Activated CD4-positive, alpha-beta memory T cell treated with anti-CD3 and anti-CD28 coated beads for 36 hours (primary cell): ENCODE results near the gene AP4B1. TPM values are rescaled to one million over a fixed set of nuclear protein-coding genes. Genes with fewer than 3 reads are reported as not detected.

Source experiments
- CTCF ChIA-PET: fragments of 350-600 bp; sonication (Branson Sonifier 250); formaldehyde crosslinking; loops from one replicate; lab custom pipeline; 2021; ENCODE audit warnings: antibody characterized with exemption, inconsistent platforms; lab: Charles Lee
- POLR2A ChIA-PET: fragments of 350-600 bp; sonication (Branson Sonifier 250); formaldehyde crosslinking; loops from one replicate; lab custom pipeline; 2021; ENCODE audit warnings: antibody characterized with exemption; lab: Charles Lee
- DNase-seq: peaks from one replicate; pipeline ENCODE4 v3.0.0-alpha.2; 2020
- H3K27ac Mint-ChIP-seq: one replicate; pipeline ENCODE4 v1.8.0; 2021; ENCODE audit warnings: mixed read lengths
- H3K27me3 Mint-ChIP-seq: one replicate; pipeline ENCODE4 v1.8.0; 2021; ENCODE audit warnings: mixed read lengths
- H3K36me3 Mint-ChIP-seq: one replicate; pipeline ENCODE4 v1.8.0; 2021; ENCODE audit warnings: mixed read lengths
- H3K4me1 Mint-ChIP-seq: one replicate; pipeline ENCODE4 v1.8.0; 2021; ENCODE audit warnings: low read depth, mixed read lengths
- H3K4me3 Mint-ChIP-seq: one replicate; pipeline ENCODE4 v1.8.0; 2021; ENCODE audit warnings: mild to moderate bottlenecking, mixed read lengths
- H3K9me3 Mint-ChIP-seq: one replicate; pipeline ENCODE4 v1.8.0; 2021; ENCODE audit warnings: mixed read lengths
- intact Hi-C: fragments of 100-400 bp; cut with micrococcal nuclease; formaldehyde crosslinking; loops from one replicate; pipeline ENCODE4 v1.15.1; 2023
- total RNA-seq, 2 experiments: library from RNA; stranded (reverse); gene quantifications; one replicate each; pipeline ENCODE4 v1.2.3, GENCODE V29; 2021

Gene AP4B1
- total RNA-seq, 2 experiments from 2014 or later = 41.4 to 42.2 TPM

DNA sequence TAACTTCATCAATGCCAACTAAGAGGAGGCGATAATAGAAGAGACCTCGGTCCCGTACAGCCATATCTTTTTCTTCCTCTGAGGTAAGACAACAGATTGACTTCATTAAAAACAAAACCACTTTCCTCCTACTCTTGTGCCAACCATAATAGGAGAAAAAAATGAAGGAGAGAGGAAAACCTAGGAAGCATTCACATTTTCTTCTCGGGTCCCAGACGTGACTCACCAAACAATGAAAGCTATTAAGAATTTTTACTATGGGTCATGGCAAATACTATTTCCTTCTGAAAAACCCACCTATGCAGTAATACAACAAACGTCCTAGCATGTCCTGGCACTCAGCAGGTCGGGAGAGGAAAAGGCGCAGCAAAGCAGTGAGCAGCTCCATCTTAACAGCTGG lies 8.6 kb downstream of the AP4B1 start:
- Mint-ChIP-seq H3K9me3 (no peaks in the 10 kb centered on the region), H3K27ac (no peak overlapping the region), H3K27me3 (no peaks in the 10 kb centered on the region), H3K36me3 (peaks cover 44% of the 10 kb centered on the region), H3K4me3 (no peak overlapping the region), H3K4me1 (peaks cover 19% of the 10 kb centered on the region)
- CTCF ChIA-PET = interaction anchor here (0.8 to 1.0 kb wide), 2 partner anchors 14 to 60 kb away, joined by 3 read pairs; no protein-coding TSS in a partner anchor
- intact Hi-C loops = no loop called here
- POLR2A ChIA-PET = no interaction called here
- no peak for DNase-seq

DNA sequence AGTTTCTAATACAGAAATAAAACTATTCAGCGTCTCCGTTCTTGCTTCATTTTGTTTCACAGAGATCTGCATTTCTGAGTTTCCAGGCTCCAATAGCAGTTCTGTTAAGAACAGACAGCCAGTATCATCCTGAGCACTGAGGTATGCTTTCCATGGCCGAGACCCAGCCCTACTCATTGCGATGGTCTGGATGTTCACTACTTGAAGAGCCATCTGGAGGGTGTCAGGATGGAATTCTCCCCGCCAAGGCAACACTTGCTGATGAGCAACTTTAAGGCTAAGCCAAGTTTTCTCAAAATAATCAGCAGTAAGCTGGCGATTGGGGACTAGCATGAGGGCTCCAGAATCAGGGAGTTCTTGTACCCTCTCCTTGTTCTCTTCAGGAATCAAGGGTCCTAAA lies 9.5 kb downstream of the AP4B1 start:
- POLR2A ChIA-PET = no interaction called here
- intact Hi-C loops = no loop called here
- DNase-seq = no peak
- Mint-ChIP-seq H3K9me3 (no peaks in the 10 kb centered on the region), H3K4me3 (no peak overlapping the region), H3K4me1 (peaks cover 20% of the 10 kb centered on the region), H3K27me3 (no peaks in the 10 kb centered on the region), H3K27ac (no peak overlapping the region), H3K36me3 (peaks cover 42% of the 10 kb centered on the region)
- CTCF ChIA-PET = interaction anchor here (1.0 kb wide), 1 partner anchor 13 kb away, joined by 3 read pairs; no protein-coding TSS in a partner anchor

DNA sequence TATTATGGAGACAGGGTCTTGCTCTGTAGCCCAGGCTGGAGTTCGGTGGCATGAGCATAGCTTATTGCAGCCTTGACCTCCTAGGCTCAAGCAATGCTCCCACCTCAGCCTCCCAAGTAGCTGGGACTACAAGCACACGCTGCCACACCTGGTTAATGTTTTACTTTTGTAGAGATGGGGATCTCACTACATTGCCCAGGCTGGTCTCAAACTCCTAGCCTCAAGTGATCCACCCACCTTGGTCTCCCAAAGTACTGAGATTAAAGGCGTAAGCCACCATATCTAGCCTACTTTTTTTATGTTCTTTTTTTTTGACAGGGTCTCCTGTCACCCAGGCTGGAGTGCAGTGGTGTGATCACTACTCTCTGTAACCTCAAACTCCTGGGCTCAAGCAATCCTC lies 11.3 kb downstream of the AP4B1 start:
- POLR2A ChIA-PET = no interaction called here
- DNase-seq = no peak
- CTCF ChIA-PET = interaction anchor here (0.6 to 2.0 kb wide), 2 partner anchors 19 to 58 kb away, joined by 4 to 6 read pairs; no protein-coding TSS in a partner anchor
- Mint-ChIP-seq H3K27me3 (no peaks in the 10 kb centered on the region), H3K9me3 (no peaks in the 10 kb centered on the region), H3K36me3 (peaks cover 26% of the 10 kb centered on the region), H3K4me1 (peaks cover 8% of the 10 kb centered on the region), H3K4me3 (no peak overlapping the region), H3K27ac (no peak overlapping the region)
- intact Hi-C loops = no loop called here

DNA sequence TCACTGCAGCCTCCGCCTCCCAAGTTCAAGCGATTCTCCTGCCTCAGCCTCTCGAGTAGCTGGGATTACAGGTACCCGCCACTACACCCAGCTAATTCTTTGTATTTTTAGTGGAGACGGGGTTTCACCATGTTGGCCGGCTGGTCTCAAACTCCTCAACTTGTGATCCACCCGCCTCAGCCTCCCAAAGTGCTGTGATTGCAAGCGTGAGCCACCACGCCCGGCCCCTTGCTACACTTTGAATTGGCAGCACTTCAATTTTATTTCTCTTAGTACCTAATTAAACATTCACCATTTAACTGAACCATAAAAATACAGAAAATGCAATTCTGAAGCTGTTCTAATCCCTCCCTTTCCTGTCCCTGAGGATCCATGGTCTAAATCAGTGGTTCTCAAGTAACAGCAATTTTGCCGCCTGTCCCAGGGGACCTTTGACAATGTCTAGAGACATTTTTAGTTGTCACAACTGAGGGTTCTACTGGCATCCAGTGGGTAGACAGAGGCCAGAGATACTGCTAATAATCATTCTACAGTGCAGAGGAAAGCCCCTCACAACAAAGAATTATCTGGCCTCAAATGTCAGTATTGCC lies 12.9 kb downstream of the AP4B1 start:
- no peak overlapping the region for H3K27ac Mint-ChIP-seq
- H3K4me3 Mint-ChIP-seq = no peak overlapping the region
- H3K36me3 Mint-ChIP-seq = peaks cover 19% of the 10 kb centered on the region
- POLR2A ChIA-PET = no interaction called here
- H3K4me1 Mint-ChIP-seq = peaks cover 15% of the 10 kb centered on the region
- CTCF ChIA-PET = interaction anchor here (0.7 to 2.0 kb wide), 2 partner anchors 12 to 57 kb away, joined by 3 to 6 read pairs; no protein-coding TSS in a partner anchor
- intact Hi-C loops = no loop called here
- no peaks in the 10 kb centered on the region for H3K9me3 Mint-ChIP-seq
- DNase-seq = no peak
- H3K27me3 Mint-ChIP-seq = no peaks in the 10 kb centered on the region

DNA sequence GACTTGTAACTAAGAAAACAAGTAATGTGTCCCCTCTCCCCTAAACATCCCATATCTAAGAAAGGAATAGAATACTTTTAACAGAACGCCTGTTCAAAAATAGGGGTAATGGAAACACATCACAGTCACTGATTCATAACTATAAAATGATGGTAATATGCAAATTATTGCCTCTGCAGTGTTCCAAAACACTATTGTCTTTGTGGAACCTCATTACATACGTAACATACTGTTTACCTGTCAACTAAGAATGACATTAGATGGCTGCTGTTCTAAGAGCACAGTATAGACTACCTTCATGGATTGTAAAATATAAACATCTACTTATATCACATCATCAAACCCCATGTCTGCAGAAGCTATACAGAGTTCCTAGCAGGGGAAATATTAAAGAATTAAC lies 13.8 kb downstream of the AP4B1 start:
- POLR2A ChIA-PET = interaction anchor here (1.0 kb wide), 1 partner anchor 13 kb away, joined by 3 read pairs; no protein-coding TSS in a partner anchor
- Mint-ChIP-seq H3K27ac (no peak overlapping the region), H3K9me3 (no peaks in the 10 kb centered on the region), H3K4me3 (no peak overlapping the region), H3K4me1 (peaks cover 21% of the 10 kb centered on the region), H3K27me3 (no peaks in the 10 kb centered on the region), H3K36me3 (peaks cover 10% of the 10 kb centered on the region)
- intact Hi-C loops = no loop called here
- CTCF ChIA-PET = no interaction called here
- DNase-seq = no peak

DNA sequence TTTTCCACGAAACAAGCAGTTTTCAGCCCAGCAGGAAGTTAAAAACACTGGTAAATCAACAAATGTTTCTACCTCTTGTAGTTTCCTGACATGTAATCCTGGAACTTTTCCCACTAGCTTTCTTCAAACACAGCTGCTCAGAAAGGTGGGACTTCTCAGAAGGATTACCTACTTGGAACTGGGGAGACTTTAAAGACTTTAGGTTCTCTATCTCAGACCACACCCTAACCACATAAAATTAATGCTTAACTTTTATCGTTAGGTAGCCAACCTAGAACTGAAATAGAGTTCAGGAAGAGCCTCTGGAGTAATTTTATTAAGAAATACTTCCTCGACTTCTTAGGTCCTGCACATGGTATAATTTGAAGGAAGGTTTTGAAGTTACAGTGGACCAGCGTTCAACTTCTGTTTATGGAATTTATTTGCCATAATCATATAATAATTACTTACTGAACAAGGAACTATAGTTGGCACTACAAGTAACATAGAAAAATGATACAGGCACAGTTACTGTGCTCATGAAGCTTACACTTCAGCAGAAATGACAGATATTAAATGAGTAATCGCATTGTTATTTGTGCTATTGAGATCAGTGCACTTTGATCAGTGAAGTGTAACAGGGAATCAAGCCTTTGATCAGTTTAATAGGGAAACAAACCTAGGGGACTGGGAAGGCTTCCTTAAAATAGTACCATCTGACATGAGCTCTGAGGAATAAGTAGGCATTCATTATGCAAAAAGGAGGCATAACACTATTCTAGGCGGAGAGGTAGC lies 17.0 kb downstream of the AP4B1 start, which contains the start of gene BCL2L15:
Gene BCL2L15 (minus strand): TSS at position 180 of the 774 bp plus-strand sequence. CDS start 206 bp downstream, outside the sequence.
- POLR2A ChIA-PET = no interaction called here
- DNase-seq = no peak
- CTCF ChIA-PET = interaction anchor here (1.3 kb wide), 1 partner anchor 17 kb away, joined by 6 read pairs; the partner anchor contains the start of genes AP4B1 and DCLRE1B
- no peak within 1 kb of the TSS for H3K4me3 Mint-ChIP-seq
- H3K4me1 Mint-ChIP-seq = peaks cover 21% of the 10 kb centered on the region
- H3K27me3 Mint-ChIP-seq = no peaks in the 10 kb centered on the region
- intact Hi-C loops = no loop called here
- peaks cover 3% of the 10 kb centered on the region for H3K36me3 Mint-ChIP-seq
- no peaks in the 10 kb centered on the region for H3K9me3 Mint-ChIP-seq
- no peak within 1 kb of the TSS for H3K27ac Mint-ChIP-seq

- Mint-ChIP-seq H3K4me1 (peaks cover 22% of the 10 kb centered on the region), H3K36me3 (peaks cover 1% of the 10 kb centered on the region), H3K9me3 (no peaks in the 10 kb centered on the region), H3K4me3 (no peak overlapping the region), H3K27ac (no peak overlapping the region), H3K27me3 (no peaks in the 10 kb centered on the region)
- no peak for DNase-seq
- intact Hi-C loops = no loop called here
- POLR2A ChIA-PET = interaction anchor here (0.7 to 1.7 kb wide), 4 partner anchors 11 to 788 kb away, joined by 3 to 5 read pairs (median 4); partner anchors contain the start of genes DCLRE1B and HIPK1
- CTCF ChIA-PET = interaction anchor here (0.7 to 1.3 kb wide), 2 partner anchors 18 to 458 kb away, joined by 6 read pairs; partner anchors contain the start of genes AP4B1 and DCLRE1B
Measured at GRCh38 chr1:113886417-113887401, 17.9 kb downstream of the AP4B1 start.

GRCh38 chr1:113881661-113882060 lies 22.9 kb downstream of the AP4B1 start:
- ChIA-PET POLR2A (interaction anchor here (0.8 to 2.2 kb wide), 4 partner anchors 14 to 49 kb away, joined by 3 to 6 read pairs (median 4); partner anchors contain the start of gene AP4B1), CTCF (interaction anchor here (1.4 to 1.6 kb wide), 2 partner anchors 14 to 46 kb away, joined by 3 to 4 read pairs; no protein-coding TSS in a partner anchor)
- H3K9me3 Mint-ChIP-seq = no peaks in the 10 kb centered on the region

DNA sequence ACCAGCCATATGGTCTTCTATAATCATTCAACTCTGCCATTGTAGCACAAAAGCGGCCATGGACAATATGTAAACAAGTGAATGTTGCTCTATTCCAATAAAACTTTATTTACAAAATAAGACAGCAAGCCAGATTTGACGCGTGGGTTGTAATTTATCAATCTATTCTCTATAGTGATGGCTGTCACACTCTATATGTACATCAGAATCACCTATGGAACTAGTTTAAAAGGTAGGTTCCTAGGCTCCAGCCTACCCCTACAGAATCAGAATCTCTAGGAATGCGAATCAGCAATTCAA lies 24.9 kb downstream of the AP4B1 start:
- intact Hi-C loops = no loop called here
- ChIA-PET CTCF (interaction anchor here (1.1 kb wide), 1 partner anchor 43 kb away, joined by 3 read pairs; no protein-coding TSS in a partner anchor), POLR2A (interaction anchor here (1.9 kb wide), 1 partner anchor 24 kb away, joined by 8 read pairs; the partner anchor contains the start of gene AP4B1)
- Mint-ChIP-seq H3K36me3 (peaks cover 4% of the 10 kb centered on the region), H3K27ac (peak overlapping the region; percentile 9), H3K4me3 (no peak overlapping the region), H3K27me3 (no peaks in the 10 kb centered on the region), H3K9me3 (no peaks in the 10 kb centered on the region), H3K4me1 (peaks cover 49% of the 10 kb centered on the region)
- DNase-seq = no peak

More at GRCh38 chr1:113881661-113882060, 22.9 kb downstream of the AP4B1 start:
- Mint-ChIP-seq H3K36me3 (peaks cover 5% of the 10 kb centered on the region), H3K27ac (no peak overlapping the region), H3K4me1 (peaks cover 41% of the 10 kb centered on the region), H3K4me3 (no peak overlapping the region), H3K27me3 (no peaks in the 10 kb centered on the region)
- intact Hi-C loops = no loop called here
- DNase-seq = no peak

DNA sequence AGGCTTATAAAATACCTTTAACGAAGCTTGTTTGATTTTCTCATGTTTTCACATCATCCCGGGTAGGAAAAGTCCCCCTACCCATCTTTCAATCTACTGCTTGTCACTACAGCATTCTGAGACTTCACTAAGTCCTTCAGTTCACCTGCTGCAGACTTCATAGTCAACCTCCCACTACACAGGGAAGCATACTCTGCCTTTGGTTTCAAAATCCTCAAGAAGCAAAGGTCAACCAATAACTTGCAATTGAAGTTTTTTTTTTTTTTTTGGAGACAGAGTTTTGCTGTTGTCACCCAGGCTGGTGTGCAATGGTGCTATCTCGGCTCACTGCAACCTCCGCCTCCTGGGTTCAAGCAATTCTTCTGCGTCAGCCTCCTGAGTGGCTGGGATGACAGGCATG lies 28.4 kb downstream of the AP4B1 start:
- intact Hi-C loops = no loop called here
- peaks cover 7% of the 10 kb centered on the region for H3K36me3 Mint-ChIP-seq
- ChIA-PET CTCF (interaction anchor here (0.8 to 1.5 kb wide), 3 partner anchors 10 to 40 kb away, joined by 3 to 12 read pairs (median 3); partner anchors contain the start of gene AP4B1), POLR2A (interaction anchor here (2.9 kb wide), 1 partner anchor 28 kb away, joined by 10 read pairs; the partner anchor contains the start of genes AP4B1 and DCLRE1B)
- H3K4me3 Mint-ChIP-seq = no peak overlapping the region
- DNase-seq = no peak
- no peak overlapping the region for H3K27ac Mint-ChIP-seq
- peaks cover 75% of the 10 kb centered on the region for H3K4me1 Mint-ChIP-seq
- no peaks in the 10 kb centered on the region for H3K27me3 Mint-ChIP-seq
- no peaks in the 10 kb centered on the region for H3K9me3 Mint-ChIP-seq

GRCh38 chr1:113875714-113876113 lies 28.9 kb downstream of the AP4B1 start:
- H3K27ac Mint-ChIP-seq = peak overlapping the region; percentile 85
- no peaks in the 10 kb centered on the region for H3K9me3 Mint-ChIP-seq
- no peak overlapping the region for H3K4me3 Mint-ChIP-seq
- POLR2A ChIA-PET = interaction anchor here (1.2 to 2.9 kb wide), 2 partner anchors 10 to 28 kb away, joined by 5 to 10 read pairs; partner anchors contain the start of genes AP4B1 and DCLRE1B
- peaks cover 71% of the 10 kb centered on the region for H3K4me1 Mint-ChIP-seq
- H3K27me3 Mint-ChIP-seq = no peaks in the 10 kb centered on the region
- no peak for DNase-seq
- H3K36me3 Mint-ChIP-seq = peaks cover 9% of the 10 kb centered on the region
- intact Hi-C loops = loop anchor here (2.0 kb wide), 1 partner anchor 41 kb away; no protein-coding TSS in a partner anchor
- CTCF ChIA-PET = interaction anchor here (0.9 to 1.5 kb wide), 2 partner anchors 29 to 40 kb away, joined by 3 to 12 read pairs; partner anchors contain the start of gene AP4B1
